ENCODE data around the gene KIF26B.

DNA sequence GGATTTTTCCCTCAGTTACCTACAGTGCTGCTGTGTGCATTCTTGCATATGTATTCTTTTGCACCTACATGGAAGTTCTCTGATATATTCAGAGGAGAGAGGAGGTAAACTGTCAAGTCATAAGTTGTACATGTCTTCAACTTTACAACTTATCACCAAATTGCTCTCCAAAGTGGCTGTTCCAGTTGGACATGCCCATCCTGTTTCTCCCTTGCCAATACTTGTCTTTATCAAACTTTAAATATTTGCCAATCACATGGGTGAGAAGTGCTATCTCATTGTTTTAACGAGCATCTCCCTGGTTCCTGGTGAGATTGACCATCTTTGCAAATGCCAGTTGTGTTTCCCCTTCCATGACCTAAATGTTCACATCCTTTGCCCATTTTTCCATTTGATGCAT, 88.2 kb downstream of the KIF26B start:
- TF ChIP-seq, protein P1, sequence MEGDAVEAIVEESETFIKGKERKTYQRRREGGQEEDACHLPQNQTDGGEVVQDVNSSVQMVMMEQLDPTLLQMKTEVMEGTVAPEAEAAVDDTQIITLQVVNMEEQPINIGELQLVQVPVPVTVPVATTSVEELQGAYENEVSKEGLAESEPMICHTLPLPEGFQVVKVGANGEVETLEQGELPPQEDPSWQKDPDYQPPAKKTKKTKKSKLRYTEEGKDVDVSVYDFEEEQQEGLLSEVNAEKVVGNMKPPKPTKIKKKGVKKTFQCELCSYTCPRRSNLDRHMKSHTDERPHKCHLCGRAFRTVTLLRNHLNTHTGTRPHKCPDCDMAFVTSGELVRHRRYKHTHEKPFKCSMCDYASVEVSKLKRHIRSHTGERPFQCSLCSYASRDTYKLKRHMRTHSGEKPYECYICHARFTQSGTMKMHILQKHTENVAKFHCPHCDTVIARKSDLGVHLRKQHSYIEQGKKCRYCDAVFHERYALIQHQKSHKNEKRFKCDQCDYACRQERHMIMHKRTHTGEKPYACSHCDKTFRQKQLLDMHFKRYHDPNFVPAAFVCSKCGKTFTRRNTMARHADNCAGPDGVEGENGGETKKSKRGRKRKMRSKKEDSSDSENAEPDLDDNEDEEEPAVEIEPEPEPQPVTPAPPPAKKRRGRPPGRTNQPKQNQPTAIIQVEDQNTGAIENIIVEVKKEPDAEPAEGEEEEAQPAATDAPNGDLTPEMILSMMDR (conservative IDR thresholded peaks at IDR 0.05; ENCODE audit: low read depth, low read length), result no peak
- no peak for TF ChIP-seq EZH2phosphoT487 (IDR thresholded peaks at IDR 0.05; ENCODE audit: borderline replicate concordance, low read length)
